Mucosa of stomach (tissue), 1 donor: Measurements from ENCODE around the gene AP1S3.

Experiments
- H3K27me3 ChIP-seq: one replicate; pipeline ENCODE4 v1.7.0; 2013; ENCODE audit warnings: mild to moderate bottlenecking, low read length; ENCODE audit not compliant: control insufficient read depth, insufficient read depth
- H3K36me3 ChIP-seq: one replicate; pipeline ENCODE4 v1.7.0; 2013; ENCODE audit warnings: low read length; ENCODE audit not compliant: control insufficient read depth, insufficient read depth
- H3K4me1 ChIP-seq: one replicate; pipeline ENCODE4 v1.7.0; 2013; ENCODE audit warnings: mild to moderate bottlenecking, low read length; ENCODE audit not compliant: control insufficient read depth, insufficient read depth
- H3K4me3 ChIP-seq: one replicate; pipeline ENCODE4 v1.7.0; 2013; ENCODE audit warnings: low read length
- H3K9ac ChIP-seq: one replicate; pipeline ENCODE4 v1.7.0; 2013; ENCODE audit warnings: mild to moderate bottlenecking, low read length, moderate library complexity
- H3K9me3 ChIP-seq: one replicate; pipeline ENCODE4 v1.7.0; 2013; ENCODE audit warnings: mild to moderate bottlenecking, low read length, moderate library complexity; ENCODE audit not compliant: control insufficient read depth
- donor health status: Pancreatic carcinoma.

AP1S3 gene

GRCh38 chr2:223846515-223846914, 9.1 kb upstream of the AP1S3 start:
- no peak overlapping the region for H3K9ac ChIP-seq
- peaks cover 2% of the 10 kb centered on the region for H3K4me1 ChIP-seq
- no peak overlapping the region for H3K4me3 ChIP-seq
- H3K9me3 ChIP-seq: no peaks in the 10 kb centered on the region
- H3K27me3 ChIP-seq: no peaks in the 10 kb centered on the region
- H3K36me3 ChIP-seq: no peaks in the 10 kb centered on the region

- H3K36me3 ChIP-seq: no peaks in the 10 kb centered on the region
Observed at GRCh38 chr2:223841436-223842190, 4.2 kb upstream of the AP1S3 start.

GRCh38 chr2:223835701-223836532, 1.5 kb downstream of the AP1S3 start:
- Histone ChIP-seq H3K9me3 (no peaks in the 10 kb centered on the region), H3K36me3 (no peaks in the 10 kb centered on the region), H3K4me1 (peaks cover 27% of the 10 kb centered on the region), H3K4me3 (peak overlapping the region; percentile 60), H3K9ac (peak overlapping the region; percentile 87), H3K27me3 (no peaks in the 10 kb centered on the region)

More at GRCh38 chr2:223841436-223842190, 4.2 kb upstream of the AP1S3 start:
- Histone ChIP-seq H3K4me3 (no peak overlapping the region), H3K9ac (no peak overlapping the region), H3K9me3 (no peaks in the 10 kb centered on the region), H3K27me3 (no peaks in the 10 kb centered on the region), H3K4me1 (peaks cover 9% of the 10 kb centered on the region)

GRCh38 chr2:223834431-223834830, 3.0 kb downstream of the AP1S3 start:
- H3K9me3 ChIP-seq: no peaks in the 10 kb centered on the region
- H3K9ac ChIP-seq: no peak overlapping the region
- H3K36me3 ChIP-seq: no peaks in the 10 kb centered on the region
- no peaks in the 10 kb centered on the region for H3K27me3 ChIP-seq
- H3K4me3 ChIP-seq: no peak overlapping the region
- peaks cover 27% of the 10 kb centered on the region for H3K4me1 ChIP-seq

- no peak overlapping the region for H3K4me3 ChIP-seq
- no peaks in the 10 kb centered on the region for H3K9me3 ChIP-seq
- no peak overlapping the region for H3K9ac ChIP-seq
Observed at GRCh38 chr2:223832241-223832903, 5.0 kb downstream of the AP1S3 start.

GRCh38 chr2:223829128-223829527, 8.3 kb downstream of the AP1S3 start:
- Histone ChIP-seq H3K9me3 (no peaks in the 10 kb centered on the region), H3K27me3 (no peaks in the 10 kb centered on the region), H3K4me1 (peaks cover 12% of the 10 kb centered on the region), H3K9ac (no peak overlapping the region), H3K36me3 (no peaks in the 10 kb centered on the region), H3K4me3 (no peak overlapping the region)

More at GRCh38 chr2:223832241-223832903, 5.0 kb downstream of the AP1S3 start:
- Histone ChIP-seq H3K36me3 (no peaks in the 10 kb centered on the region), H3K4me1 (peaks cover 27% of the 10 kb centered on the region), H3K27me3 (no peaks in the 10 kb centered on the region)

- no peak overlapping the region for H3K9ac ChIP-seq
- H3K4me3 ChIP-seq: no peak overlapping the region
- H3K36me3 ChIP-seq: no peaks in the 10 kb centered on the region
- no peaks in the 10 kb centered on the region for H3K27me3 ChIP-seq
- peaks cover 12% of the 10 kb centered on the region for H3K4me1 ChIP-seq
- H3K9me3 ChIP-seq: no peaks in the 10 kb centered on the region
Observed at GRCh38 chr2:223828314-223828713, 9.1 kb downstream of the AP1S3 start.

GRCh38 chr2:223826995-223827394, 10.4 kb downstream of the AP1S3 start:
- peaks cover 1% of the 10 kb centered on the region for H3K4me1 ChIP-seq
- H3K27me3 ChIP-seq: no peaks in the 10 kb centered on the region
- no peak overlapping the region for H3K9ac ChIP-seq
- no peaks in the 10 kb centered on the region for H3K36me3 ChIP-seq
- H3K4me3 ChIP-seq: no peak overlapping the region
- H3K9me3 ChIP-seq: no peaks in the 10 kb centered on the region

GRCh38 chr2:223824301-223824700, 13.1 kb downstream of the AP1S3 start:
- Histone ChIP-seq H3K4me3 (no peak overlapping the region), H3K36me3 (no peaks in the 10 kb centered on the region), H3K9me3 (no peaks in the 10 kb centered on the region), H3K4me1 (no peaks in the 10 kb centered on the region), H3K9ac (no peak overlapping the region), H3K27me3 (no peaks in the 10 kb centered on the region)

GRCh38 chr2:223822818-223823217, 14.6 kb downstream of the AP1S3 start:
- Histone ChIP-seq H3K4me1 (no peaks in the 10 kb centered on the region), H3K36me3 (no peaks in the 10 kb centered on the region), H3K4me3 (no peak overlapping the region), H3K9ac (no peak overlapping the region), H3K9me3 (no peaks in the 10 kb centered on the region), H3K27me3 (no peaks in the 10 kb centered on the region)

- H3K9ac ChIP-seq: no peak overlapping the region
- peaks cover 14% of the 10 kb centered on the region for H3K4me1 ChIP-seq
- no peaks in the 10 kb centered on the region for H3K9me3 ChIP-seq
- no peaks in the 10 kb centered on the region for H3K27me3 ChIP-seq
- no peak overlapping the region for H3K4me3 ChIP-seq
- no peaks in the 10 kb centered on the region for H3K36me3 ChIP-seq
Observed at GRCh38 chr2:223820549-223820948, 16.8 kb downstream of the AP1S3 start.

GRCh38 chr2:223819891-223820290, 17.5 kb downstream of the AP1S3 start:
- no peak overlapping the region for H3K9ac ChIP-seq
- no peaks in the 10 kb centered on the region for H3K27me3 ChIP-seq
- H3K36me3 ChIP-seq: no peaks in the 10 kb centered on the region
- no peaks in the 10 kb centered on the region for H3K9me3 ChIP-seq
- no peak overlapping the region for H3K4me3 ChIP-seq
- peaks cover 20% of the 10 kb centered on the region for H3K4me1 ChIP-seq
